HEK293 (cell line): Measurements from ENCODE around the gene MORF4L1.

Source experiments
- CTCF ChIA-PET: fragments of 350-600 bp; formaldehyde crosslinking; extraction: SDS; loops from one replicate; lab custom pipeline; 2021; ENCODE audit warnings: antibody characterized with exemption; lab: Yijun Ruan, JAX
- POLR2A ChIA-PET: fragments of 300-600 bp; formaldehyde crosslinking; extraction: SDS; loops from one replicate; lab custom pipeline; 2020; ENCODE audit warnings: antibody characterized with exemption, inconsistent platforms; lab: Yijun Ruan, JAX
- H3K27ac ChIP-seq: fragments of 200-500 bp; sonication (Bioruptor generic); 2 replicates; pipeline ENCODE4 v1.5.1; 2014; ENCODE audit warnings: low read depth, low read length, control low read depth, inconsistent platforms; ENCODE audit errors: extremely low read depth
- H3K36me3 ChIP-seq, 2 experiments: fragments of 200-500 bp in 1 of 2; sonication (Bioruptor generic) in 1 of 2; 1 replicate in 1 of 2; 2 replicates in 1 of 2; pipeline ENCODE4 v1.5.1; 2014 to 2017; ENCODE audit warnings: inconsistent platforms in 2 of 2, low read length in 2 of 2; ENCODE audit not compliant: control insufficient read depth in 2 of 2, insufficient read depth in 1 of 2
- H3K4me1 ChIP-seq: fragments of 200-500 bp; sonication (Bioruptor generic); 2 replicates; pipeline ENCODE4 v1.5.1; 2014; ENCODE audit warnings: mild to moderate bottlenecking, low read length, inconsistent platforms; ENCODE audit not compliant: control insufficient read depth, insufficient read depth
- H3K4me3 ChIP-seq: 2 replicates; pipeline ENCODE4 v1.5.1; 2011; ENCODE audit warnings: low read depth, mild to moderate bottlenecking, control low read depth, low read length, moderate library complexity
- H3K9me3 ChIP-seq: fragments of 200-500 bp; sonication (Bioruptor generic); 2 replicates; pipeline ENCODE4 v1.5.1; 2014; ENCODE audit warnings: low read depth, low read length, inconsistent platforms; ENCODE audit not compliant: control insufficient read depth, insufficient read depth
- GLI4 ChIP-seq: fragments of 450-650 bp; formaldehyde crosslinking; IDR thresholded peaks from 2 replicates; pipeline ENCODE4 v1.5.1; 2016; ENCODE audit warnings: missing biosample characterization, missing genetic modification characterization
- GLIS1 ChIP-seq: fragments of 450-650 bp; formaldehyde crosslinking; IDR thresholded peaks from 2 replicates; pipeline ENCODE4 v1.5.1; 2016; ENCODE audit warnings: missing biosample characterization, missing genetic modification characterization
- MEIS1 ChIP-seq: sonication (generic); formaldehyde crosslinking; IDR thresholded peaks from 2 replicates; pipeline ENCODE4 v1.8.1; 2022; ENCODE audit warnings: missing genetic modification reagents, mild to moderate bottlenecking, borderline replicate concordance
- YY2 ChIP-seq: fragments of 450-650 bp; formaldehyde crosslinking; IDR thresholded peaks from 2 replicates; pipeline ENCODE4 v1.5.1; 2016; ENCODE audit warnings: missing biosample characterization, missing genetic modification characterization
- ZBTB17 ChIP-seq: fragments of 450-650 bp; formaldehyde crosslinking; IDR thresholded peaks from 2 replicates; pipeline ENCODE4 v1.5.1; 2016; ENCODE audit warnings: missing biosample characterization, missing genetic modification characterization
- ZBTB20 ChIP-seq: fragments of 450-650 bp; formaldehyde crosslinking; IDR thresholded peaks from 2 replicates; pipeline ENCODE4 v1.5.1; 2016; ENCODE audit warnings: missing biosample characterization, missing genetic modification characterization
- ZBTB8A ChIP-seq: fragments of 450-650 bp; formaldehyde crosslinking; IDR thresholded peaks from 2 replicates; pipeline ENCODE4 v1.5.1; 2016; ENCODE audit warnings: missing biosample characterization, missing genetic modification characterization
- ZFHX2 ChIP-seq: fragments of 450-650 bp; formaldehyde crosslinking; conservative IDR thresholded peaks from 2 replicates; pipeline ENCODE4 v1.5.1; 2016; ENCODE audit warnings: missing biosample characterization, missing genetic modification characterization
- ZNF133 ChIP-seq: fragments of 450-650 bp; formaldehyde crosslinking; IDR thresholded peaks from 2 replicates; pipeline ENCODE4 v1.5.1; 2016; ENCODE audit warnings: missing biosample characterization, missing genetic modification characterization
- ZNF155 ChIP-seq: fragments of 450-650 bp; formaldehyde crosslinking; IDR thresholded peaks from 2 replicates; pipeline ENCODE4 v1.5.1; 2016; ENCODE audit warnings: missing biosample characterization, missing genetic modification characterization
- ZNF169 ChIP-seq: fragments of 450-650 bp; formaldehyde crosslinking; IDR thresholded peaks from 2 replicates; pipeline ENCODE4 v1.5.1; 2016; ENCODE audit warnings: missing biosample characterization, missing genetic modification characterization
- ZNF2 ChIP-seq: fragments of 450-650 bp; formaldehyde crosslinking; IDR thresholded peaks from 2 replicates; pipeline ENCODE4 v1.5.1; 2016; ENCODE audit warnings: missing biosample characterization, missing genetic modification characterization
- ZNF214 ChIP-seq: fragments of 450-650 bp; formaldehyde crosslinking; IDR thresholded peaks from 2 replicates; pipeline ENCODE4 v1.5.1; 2017; ENCODE audit warnings: missing biosample characterization, mild to moderate bottlenecking, missing genetic modification characterization, borderline replicate concordance
- ZNF239 ChIP-seq: fragments of 450-650 bp; formaldehyde crosslinking; IDR thresholded peaks from 2 replicates; pipeline ENCODE4 v1.5.1; 2016; ENCODE audit warnings: missing biosample characterization, missing genetic modification characterization
- ZNF24 ChIP-seq: fragments of 450-650 bp; formaldehyde crosslinking; IDR thresholded peaks from 2 replicates; pipeline ENCODE4 v1.5.1; 2016; ENCODE audit warnings: missing biosample characterization, missing genetic modification characterization
- ZNF341 ChIP-seq: fragments of 450-650 bp; formaldehyde crosslinking; IDR thresholded peaks from 2 replicates; pipeline ENCODE4; 2016; ENCODE audit warnings: low read depth, missing biosample characterization, missing genetic modification characterization
- ZNF350 ChIP-seq: fragments of 450-650 bp; formaldehyde crosslinking; IDR thresholded peaks from 2 replicates; pipeline ENCODE4 v1.5.0; 2017; ENCODE audit warnings: missing biosample characterization, mild to moderate bottlenecking, missing genetic modification characterization
- ZNF416 ChIP-seq: fragments of 450-650 bp; formaldehyde crosslinking; IDR thresholded peaks from 2 replicates; pipeline ENCODE4 v1.5.1; 2016; ENCODE audit warnings: missing biosample characterization, missing genetic modification characterization
- ZNF433 ChIP-seq: fragments of 450-650 bp; formaldehyde crosslinking; IDR thresholded peaks from 2 replicates; pipeline ENCODE4 v1.5.1; 2016; ENCODE audit warnings: missing biosample characterization, missing genetic modification characterization, low read depth
- ZNF548 ChIP-seq: fragments of 450-650 bp; formaldehyde crosslinking; IDR thresholded peaks from 2 replicates; pipeline ENCODE4 v1.5.1; 2016; ENCODE audit warnings: missing biosample characterization, missing genetic modification characterization
- ZNF621 ChIP-seq: fragments of 450-650 bp; formaldehyde crosslinking; IDR thresholded peaks from 2 replicates; pipeline ENCODE4 v1.5.1; 2017; ENCODE audit warnings: missing biosample characterization, missing genetic modification characterization
- ZNF654 ChIP-seq: fragments of 450-650 bp; formaldehyde crosslinking; IDR thresholded peaks from 2 replicates; pipeline ENCODE4 v1.5.1; 2016; ENCODE audit warnings: low read depth, missing biosample characterization, missing genetic modification characterization
- ZNF776 ChIP-seq: fragments of 450-650 bp; formaldehyde crosslinking; IDR thresholded peaks from 2 replicates; pipeline ENCODE4 v1.5.0; 2017; ENCODE audit warnings: missing biosample characterization, missing genetic modification characterization, borderline replicate concordance
- ZSCAN30 ChIP-seq: fragments of 450-650 bp; IDR thresholded peaks from 2 replicates; pipeline ENCODE4 v1.5.1; 2018; ENCODE audit warnings: missing biosample characterization, mild to moderate bottlenecking, missing genetic modification characterization, moderate library complexity
- ZXDB ChIP-seq: fragments of 450-650 bp; formaldehyde crosslinking; IDR thresholded peaks from 2 replicates; pipeline ENCODE4 v1.5.1; 2016; ENCODE audit warnings: missing biosample characterization, missing genetic modification characterization
- TF ChIP-seq, protein P1 (sequence below): IDR thresholded peaks from 2 replicates; pipeline ENCODE4 v1.6.1; 2011; ENCODE audit warnings: mild to moderate bottlenecking, low read depth, low read length, borderline replicate concordance
- TF ChIP-seq, protein P2 (sequence below): fragments of 450-650 bp; formaldehyde crosslinking; IDR thresholded peaks from 2 replicates; pipeline ENCODE4 v1.5.1; 2016; ENCODE audit warnings: missing biosample characterization, missing genetic modification characterization
- TF ChIP-seq, protein P3 (sequence below): fragments of 450-650 bp; formaldehyde crosslinking; IDR thresholded peaks from 2 replicates; pipeline ENCODE4 v1.5.1; 2016; ENCODE audit warnings: missing biosample characterization, missing genetic modification characterization
- TF ChIP-seq, protein P4 (sequence below): fragments of 450-650 bp; formaldehyde crosslinking; IDR thresholded peaks from 2 replicates; pipeline ENCODE4; 2016; ENCODE audit warnings: missing biosample characterization, missing genetic modification characterization
- TF ChIP-seq, protein P5 (sequence below): fragments of 450-650 bp; IDR thresholded peaks from 2 replicates; pipeline ENCODE4 v1.5.1; 2018; ENCODE audit warnings: missing biosample characterization, mild to moderate bottlenecking, missing genetic modification characterization
- TF ChIP-seq, protein P6 (sequence below): fragments of 450-650 bp; formaldehyde crosslinking; IDR thresholded peaks from 2 replicates; pipeline ENCODE4 v1.5.0; 2017; ENCODE audit warnings: missing biosample characterization, missing genetic modification characterization, borderline replicate concordance

Gene MORF4L1

DNA sequence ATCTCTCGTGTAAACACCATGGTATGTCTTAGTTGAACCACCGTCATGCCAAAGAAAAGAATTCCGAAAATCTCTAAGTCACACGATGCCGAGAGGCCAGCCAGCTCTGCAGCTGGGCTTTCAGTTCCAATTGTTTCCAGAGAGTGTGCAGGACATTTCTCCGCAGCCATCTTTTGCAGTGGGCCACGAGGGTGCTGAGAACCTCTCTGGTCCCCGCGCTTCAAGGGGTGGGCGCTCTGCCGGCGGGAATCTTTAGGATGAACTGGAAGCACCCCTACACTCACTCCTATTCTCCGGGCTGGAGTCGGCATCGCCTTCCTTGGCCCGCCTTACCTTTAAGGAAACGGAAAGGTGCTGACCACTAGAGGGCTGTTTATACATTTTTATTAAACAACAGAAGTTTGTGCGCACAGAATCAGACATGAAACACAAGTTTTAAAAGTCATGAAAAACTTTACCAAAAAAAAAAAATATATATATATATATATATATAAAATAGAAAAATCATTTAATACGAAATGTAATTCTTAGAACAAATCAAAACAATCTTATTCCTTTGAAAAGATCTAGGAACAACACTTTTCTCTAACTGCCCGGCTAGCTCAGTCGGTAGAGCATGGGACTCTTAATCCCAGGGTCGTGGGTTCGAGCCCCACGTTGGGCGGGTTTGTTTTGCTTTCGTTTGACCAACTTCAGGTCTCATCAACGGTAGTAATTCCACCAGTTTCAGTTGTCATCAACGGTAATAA, 12.5 kb upstream of the MORF4L1 start:
- Histone ChIP-seq H3K9me3 (no peaks in the 10 kb centered on the region), H3K4me1 (peaks cover 3% of the 10 kb centered on the region; the same call in 1 of the 2 replicates), H3K27ac (peak overlapping the region; percentile 83), H3K4me3 (peak overlapping the region; percentile 64), H3K36me3 (no peaks in the 10 kb centered on the region)
- POLR2A ChIA-PET, result interaction anchor here (0.7 to 2.2 kb wide), 3 partner anchors 9 to 14 kb away, joined by 5 to 12 read pairs (median 6); partner anchors contain the start of gene MORF4L1
- CTCF ChIA-PET, result interaction anchor here (0.5 to 1.8 kb wide), 9 partner anchors 11 to 648 kb away, joined by 3 to 12 read pairs (median 4); partner anchors contain the start of genes ADAMTS7 and MORF4L1
- TF ChIP-seq, protein P1, sequence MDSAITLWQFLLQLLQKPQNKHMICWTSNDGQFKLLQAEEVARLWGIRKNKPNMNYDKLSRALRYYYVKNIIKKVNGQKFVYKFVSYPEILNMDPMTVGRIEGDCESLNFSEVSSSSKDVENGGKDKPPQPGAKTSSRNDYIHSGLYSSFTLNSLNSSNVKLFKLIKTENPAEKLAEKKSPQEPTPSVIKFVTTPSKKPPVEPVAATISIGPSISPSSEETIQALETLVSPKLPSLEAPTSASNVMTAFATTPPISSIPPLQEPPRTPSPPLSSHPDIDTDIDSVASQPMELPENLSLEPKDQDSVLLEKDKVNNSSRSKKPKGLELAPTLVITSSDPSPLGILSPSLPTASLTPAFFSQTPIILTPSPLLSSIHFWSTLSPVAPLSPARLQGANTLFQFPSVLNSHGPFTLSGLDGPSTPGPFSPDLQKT, result no peak
- TF ChIP-seq ZNF214 (tag by site-specific recombination) (no peak), ZNF433 (no peak), GLIS1 (tag by site-specific recombination) (no peak), ZNF416 (tag by site-specific recombination) (no peak), ZBTB17 (tag by site-specific recombination) (0 out of 2 replicates have a peak, but pooled peaks have one; percentile 32), ZNF341 (tag by site-specific recombination) (no peak), ZNF776 (tag by site-specific recombination) (no peak), ZNF2 (tag by site-specific recombination) (no peak), ZNF169 (tag by site-specific recombination) (no peak), GLI4 (tag by site-specific recombination) (no peak), ZNF350 (tag by site-specific recombination) (no peak), ZBTB20 (tag by site-specific recombination) (0 out of 2 replicates have a peak, but pooled peaks have one; percentile 28), ZBTB8A (tag by site-specific recombination) (peak; percentile 33; the same call in 1 of the 2 replicates), ZXDB (tag by site-specific recombination) (no peak), YY2 (tag by site-specific recombination) (no peak), ZNF621 (tag by site-specific recombination) (no peak), ZNF654 (tag by site-specific recombination) (no peak), ZNF548 (no peak), MEIS1 (CRISPR knock-in tag) (no peak), ZFHX2 (tag by site-specific recombination) (no peak), ZSCAN30 (peak; percentile 55), ZNF155 (no peak), ZNF133 (tag by site-specific recombination) (no peak), ZNF24 (tag by site-specific recombination) (no peak; the same call in 1 of the 2 replicates), ZNF239 (tag by site-specific recombination) (no peak)
- TF ChIP-seq, protein P2, sequence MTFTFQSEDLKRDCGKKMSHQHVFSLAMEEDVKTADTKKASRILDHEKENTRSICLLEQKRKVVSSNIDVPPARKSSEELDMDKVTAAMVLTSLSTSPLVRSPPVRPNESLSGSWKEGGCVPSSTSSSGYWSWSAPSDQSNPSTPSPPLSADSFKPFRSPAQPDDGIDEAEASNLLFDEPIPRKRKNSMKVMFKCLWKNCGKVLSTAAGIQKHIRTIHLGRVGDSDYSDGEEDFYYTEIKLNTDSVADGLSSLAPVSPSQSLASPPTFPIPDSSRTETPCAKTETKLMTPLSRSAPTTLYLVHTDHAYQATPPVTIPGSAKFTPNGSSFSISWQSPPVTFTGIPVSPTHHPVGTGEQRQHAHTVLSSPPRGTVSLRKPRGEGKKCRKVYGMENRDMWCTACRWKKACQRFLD (tag by site-specific recombination), result no peak
- TF ChIP-seq, protein P3, sequence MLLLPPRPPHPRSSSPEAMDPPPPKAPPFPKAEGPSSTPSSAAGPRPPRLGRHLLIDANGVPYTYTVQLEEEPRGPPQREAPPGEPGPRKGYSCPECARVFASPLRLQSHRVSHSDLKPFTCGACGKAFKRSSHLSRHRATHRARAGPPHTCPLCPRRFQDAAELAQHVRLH (tag by site-specific recombination), result peak; percentile 29; the same call in 1 of the 2 replicates
- TF ChIP-seq, protein P4, sequence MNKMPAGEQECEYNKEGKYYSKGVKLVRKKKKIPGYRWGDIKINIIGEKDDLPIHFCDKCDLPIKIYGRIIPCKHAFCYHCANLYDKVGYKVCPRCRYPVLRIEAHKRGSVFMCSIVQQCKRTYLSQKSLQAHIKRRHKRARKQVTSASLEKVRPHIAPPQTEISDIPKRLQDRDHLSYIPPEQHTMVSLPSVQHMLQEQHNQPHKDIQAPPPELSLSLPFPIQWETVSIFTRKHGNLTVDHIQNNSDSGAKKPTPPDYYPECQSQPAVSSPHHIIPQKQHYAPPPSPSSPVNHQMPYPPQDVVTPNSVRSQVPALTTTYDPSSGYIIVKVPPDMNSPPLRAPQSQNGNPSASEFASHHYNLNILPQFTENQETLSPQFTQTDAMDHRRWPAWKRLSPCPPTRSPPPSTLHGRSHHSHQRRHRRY (tag by site-specific recombination), result no peak
- TF ChIP-seq, protein P5, sequence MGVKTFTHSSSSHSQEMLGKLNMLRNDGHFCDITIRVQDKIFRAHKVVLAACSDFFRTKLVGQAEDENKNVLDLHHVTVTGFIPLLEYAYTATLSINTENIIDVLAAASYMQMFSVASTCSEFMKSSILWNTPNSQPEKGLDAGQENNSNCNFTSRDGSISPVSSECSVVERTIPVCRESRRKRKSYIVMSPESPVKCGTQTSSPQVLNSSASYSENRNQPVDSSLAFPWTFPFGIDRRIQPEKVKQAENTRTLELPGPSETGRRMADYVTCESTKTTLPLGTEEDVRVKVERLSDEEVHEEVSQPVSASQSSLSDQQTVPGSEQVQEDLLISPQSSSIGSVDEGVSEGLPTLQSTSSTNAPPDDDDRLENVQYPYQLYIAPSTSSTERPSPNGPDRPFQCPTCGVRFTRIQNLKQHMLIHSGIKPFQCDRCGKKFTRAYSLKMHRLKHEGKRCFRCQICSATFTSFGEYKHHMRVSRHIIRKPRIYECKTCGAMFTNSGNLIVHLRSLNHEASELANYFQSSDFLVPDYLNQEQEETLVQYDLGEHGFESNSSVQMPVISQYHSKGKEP (tag by site-specific recombination), result peak; percentile 42; the same call in 1 of the 2 replicates
- TF ChIP-seq, protein P6, sequence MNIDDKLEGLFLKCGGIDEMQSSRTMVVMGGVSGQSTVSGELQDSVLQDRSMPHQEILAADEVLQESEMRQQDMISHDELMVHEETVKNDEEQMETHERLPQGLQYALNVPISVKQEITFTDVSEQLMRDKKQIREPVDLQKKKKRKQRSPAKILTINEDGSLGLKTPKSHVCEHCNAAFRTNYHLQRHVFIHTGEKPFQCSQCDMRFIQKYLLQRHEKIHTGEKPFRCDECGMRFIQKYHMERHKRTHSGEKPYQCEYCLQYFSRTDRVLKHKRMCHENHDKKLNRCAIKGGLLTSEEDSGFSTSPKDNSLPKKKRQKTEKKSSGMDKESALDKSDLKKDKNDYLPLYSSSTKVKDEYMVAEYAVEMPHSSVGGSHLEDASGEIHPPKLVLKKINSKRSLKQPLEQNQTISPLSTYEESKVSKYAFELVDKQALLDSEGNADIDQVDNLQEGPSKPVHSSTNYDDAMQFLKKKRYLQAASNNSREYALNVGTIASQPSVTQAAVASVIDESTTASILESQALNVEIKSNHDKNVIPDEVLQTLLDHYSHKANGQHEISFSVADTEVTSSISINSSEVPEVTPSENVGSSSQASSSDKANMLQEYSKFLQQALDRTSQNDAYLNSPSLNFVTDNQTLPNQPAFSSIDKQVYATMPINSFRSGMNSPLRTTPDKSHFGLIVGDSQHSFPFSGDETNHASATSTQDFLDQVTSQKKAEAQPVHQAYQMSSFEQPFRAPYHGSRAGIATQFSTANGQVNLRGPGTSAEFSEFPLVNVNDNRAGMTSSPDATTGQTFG (tag by site-specific recombination), result 0 out of 2 replicates have a peak, but pooled peaks have one; percentile 64
